T-helper 2 cell treated with Interferon-gamma antibody and Interleukin-4, amounts not matched to agents 5 μg/mL and 100 μg/mL, for 36 hours (primary cell): ENCODE data around the gene ZNF385C.
"Not testable (repeated sequence)": the region's sequence is repeated elsewhere in the genome, so short reads cannot be mapped to it uniquely, and the experiment has no call there.

Source experiments
- DNase-seq: peaks from one replicate; pipeline ENCODE4 v3.0.0; 2021; ENCODE audit warnings: low spot score
- H3K27ac Mint-ChIP-seq: one replicate; pipeline ENCODE4 v1.8.0; 2021; ENCODE audit warnings: mild to moderate bottlenecking, mixed read lengths
- H3K27me3 Mint-ChIP-seq: one replicate; pipeline ENCODE4 v1.8.0; 2021; ENCODE audit warnings: low read depth, mixed read lengths
- H3K36me3 Mint-ChIP-seq: one replicate; pipeline ENCODE4 v1.8.0; 2021; ENCODE audit warnings: low read depth, mixed read lengths
- H3K4me1 Mint-ChIP-seq: one replicate; pipeline ENCODE4 v1.8.0; 2021; ENCODE audit warnings: low read depth, mixed read lengths
- H3K4me3 Mint-ChIP-seq: one replicate; pipeline ENCODE4 v1.8.0; 2022; ENCODE audit warnings: mild to moderate bottlenecking, moderate library complexity, mixed read lengths
- H3K9me3 Mint-ChIP-seq: one replicate; pipeline ENCODE4 v1.8.0; 2021; ENCODE audit warnings: mixed read lengths

ZNF385C gene

GRCh38 chr17:42097691-42098631 lies at the start of gene ZNF385C:
Gene ZNF385C, minus strand, starts transcription at chr17:42098473. Its CDS starts 35,417 bp downstream, at chr17:42063056.
- no peaks in the 10 kb centered on the region for H3K9me3 Mint-ChIP-seq
- H3K4me3 Mint-ChIP-seq: peak within 1 kb of the TSS; percentile 3
- peaks cover 4% of the 10 kb centered on the region for H3K36me3 Mint-ChIP-seq
- peaks cover 8% of the 10 kb centered on the region for H3K4me1 Mint-ChIP-seq
- H3K27me3 Mint-ChIP-seq: peaks cover 22% of the 10 kb centered on the region
- H3K27ac Mint-ChIP-seq: no peak within 1 kb of the TSS
- no peak for DNase-seq

GRCh38 chr17:42146911-42147607 lies 48.8 kb upstream of the ZNF385C start:
- Mint-ChIP-seq H3K27ac (no peak overlapping the region), H3K36me3 (peaks cover 7% of the 10 kb centered on the region), H3K9me3 (no peaks in the 10 kb centered on the region), H3K4me3 (no peak overlapping the region), H3K4me1 (peaks cover 6% of the 10 kb centered on the region), H3K27me3 (no peaks in the 10 kb centered on the region)
- no peak for DNase-seq

- not testable (repeated sequence) for H3K27ac Mint-ChIP-seq, H3K27me3 Mint-ChIP-seq, H3K9me3 Mint-ChIP-seq, H3K4me3 Mint-ChIP-seq, H3K4me1 Mint-ChIP-seq, DNase-seq
- peaks cover 18% of the 10 kb centered on the region for H3K36me3 Mint-ChIP-seq
These were observed 44.9 kb upstream of the ZNF385C start for GRCh38 chr17:42143138-42143537.

GRCh38 chr17:42142371-42142896 lies 44.2 kb upstream of the ZNF385C start:
- no peak overlapping the region for H3K4me3 Mint-ChIP-seq
- no peaks in the 10 kb centered on the region for H3K9me3 Mint-ChIP-seq
- H3K27me3 Mint-ChIP-seq: no peaks in the 10 kb centered on the region
- H3K4me1 Mint-ChIP-seq: peaks cover 4% of the 10 kb centered on the region
- no peak for DNase-seq
- H3K36me3 Mint-ChIP-seq: peaks cover 18% of the 10 kb centered on the region
- H3K27ac Mint-ChIP-seq: no peak overlapping the region

GRCh38 chr17:42141382-42141781 lies 43.1 kb upstream of the ZNF385C start:
- no peaks in the 10 kb centered on the region for H3K27me3 Mint-ChIP-seq
- H3K9me3 Mint-ChIP-seq: no peaks in the 10 kb centered on the region
- peaks cover 17% of the 10 kb centered on the region for H3K36me3 Mint-ChIP-seq
- H3K4me1 Mint-ChIP-seq: peaks cover 2% of the 10 kb centered on the region
- no peak for DNase-seq
- no peak overlapping the region for H3K4me3 Mint-ChIP-seq
- no peak overlapping the region for H3K27ac Mint-ChIP-seq

GRCh38 chr17:42140690-42141089 lies 42.4 kb upstream of the ZNF385C start:
- peaks cover 18% of the 10 kb centered on the region for H3K36me3 Mint-ChIP-seq
- DNase-seq, H3K9me3 Mint-ChIP-seq, H3K4me1 Mint-ChIP-seq, H3K27ac Mint-ChIP-seq, H3K4me3 Mint-ChIP-seq, H3K27me3 Mint-ChIP-seq: not testable (repeated sequence)

- DNase-seq: no peak
- H3K9me3 Mint-ChIP-seq: no peaks in the 10 kb centered on the region
These were observed 40.6 kb upstream of the ZNF385C start for GRCh38 chr17:42138749-42139492.

GRCh38 chr17:42136654-42137051 lies 38.4 kb upstream of the ZNF385C start:
- Mint-ChIP-seq H3K4me1 (peaks cover 22% of the 10 kb centered on the region), H3K27me3 (no peaks in the 10 kb centered on the region), H3K4me3 (no peak overlapping the region), H3K36me3 (peaks cover 19% of the 10 kb centered on the region), H3K9me3 (no peaks in the 10 kb centered on the region), H3K27ac (no peak overlapping the region)
- DNase-seq: no peak

More at GRCh38 chr17:42138749-42139492, 40.6 kb upstream of the ZNF385C start:
- Mint-ChIP-seq H3K4me3 (no peak overlapping the region), H3K27ac (no peak overlapping the region), H3K4me1 (peaks cover 9% of the 10 kb centered on the region), H3K36me3 (peaks cover 16% of the 10 kb centered on the region), H3K27me3 (no peaks in the 10 kb centered on the region)

GRCh38 chr17:42135664-42136653 lies 37.7 kb upstream of the ZNF385C start:
- H3K36me3 Mint-ChIP-seq: peaks cover 16% of the 10 kb centered on the region
- peaks cover 24% of the 10 kb centered on the region for H3K4me1 Mint-ChIP-seq
- DNase-seq: no peak
- no peaks in the 10 kb centered on the region for H3K9me3 Mint-ChIP-seq
- H3K27ac Mint-ChIP-seq: peak overlapping the region; percentile 5
- no peaks in the 10 kb centered on the region for H3K27me3 Mint-ChIP-seq
- H3K4me3 Mint-ChIP-seq: no peak overlapping the region

GRCh38 chr17:42135151-42135550 lies 36.9 kb upstream of the ZNF385C start:
- Mint-ChIP-seq H3K27me3 (no peaks in the 10 kb centered on the region), H3K4me1 (peaks cover 24% of the 10 kb centered on the region), H3K4me3 (no peak overlapping the region), H3K27ac (no peak overlapping the region), H3K9me3 (no peaks in the 10 kb centered on the region), H3K36me3 (peaks cover 21% of the 10 kb centered on the region)
- no peak for DNase-seq

- H3K4me3 Mint-ChIP-seq: no peak overlapping the region
- H3K9me3 Mint-ChIP-seq: no peaks in the 10 kb centered on the region
- no peak for DNase-seq
- peaks cover 24% of the 10 kb centered on the region for H3K4me1 Mint-ChIP-seq
- H3K27ac Mint-ChIP-seq: peak overlapping the region; percentile 65
- H3K36me3 Mint-ChIP-seq: peaks cover 22% of the 10 kb centered on the region
- H3K27me3 Mint-ChIP-seq: no peaks in the 10 kb centered on the region
These were observed 35.3 kb upstream of the ZNF385C start for GRCh38 chr17:42133461-42134041.

- H3K9me3 Mint-ChIP-seq: no peaks in the 10 kb centered on the region
- peak overlapping the region; percentile 39 for H3K4me3 Mint-ChIP-seq
- H3K27ac Mint-ChIP-seq: peak overlapping the region; percentile 65
- H3K36me3 Mint-ChIP-seq: peaks cover 27% of the 10 kb centered on the region
- peak; percentile 33 for DNase-seq
- peaks cover 24% of the 10 kb centered on the region for H3K4me1 Mint-ChIP-seq
- H3K27me3 Mint-ChIP-seq: no peaks in the 10 kb centered on the region
These were observed 34.7 kb upstream of the ZNF385C start for GRCh38 chr17:42132941-42133340.
